H1 (cell line): ENCODE results near the gene PLIN1. TPM values are rescaled to one million over a fixed set of nuclear protein-coding genes. Genes with fewer than 3 reads are reported as not detected.

Source experiments
- CTCF ChIA-PET: fragments of 300-600 bp; sonication (Branson Sonifier 250); formaldehyde crosslinking; loops from one replicate; lab custom pipeline; 2021; ENCODE audit not compliant: partially characterized antibody; lab: Charles Lee
- POLR2A ChIA-PET: fragments of 300-600 bp; sonication (Branson Sonifier 250); formaldehyde crosslinking; loops from one replicate; lab custom pipeline; 2021; ENCODE audit warnings: inconsistent platforms; ENCODE audit not compliant: partially characterized antibody; lab: Charles Lee
- DNase-seq, 2 experiments: peaks; one replicate each; pipeline versions ENCODE4 v3.0.0 to v3.0.0-alpha.2; 2010 to 2022; ENCODE audit warnings: low spot score in 2 of 2, low read depth in 1 of 2, mixed read lengths in 1 of 2
- FAIRE-seq: peaks from 2 replicates; lab custom pipeline; 2011; peaks lifted over from hg19 to GRCh38; lab: Jason Lieb, UNC
- H2AFZ ChIP-seq: 2 replicates; pipeline ENCODE4 v1.8.1; 2012; ENCODE audit warnings: low read length, inconsistent platforms
- H2AK5ac ChIP-seq: 2 replicates; pipeline ENCODE4 v1.6.1; 2013; ENCODE audit warnings: low read depth, low read length
- H2BK120ac ChIP-seq: replicated peaks from 2 replicates; pipeline ENCODE3; 2013; ENCODE audit warnings: low read depth, low read length, inconsistent platforms
- H2BK12ac ChIP-seq: 2 replicates; pipeline ENCODE4 v1.6.1; 2013; ENCODE audit warnings: low read depth, low read length
- H2BK15ac ChIP-seq: 2 replicates; pipeline ENCODE4 v1.6.1; 2013; ENCODE audit warnings: low read length
- H2BK20ac ChIP-seq: 2 replicates; pipeline ENCODE4 v1.6.1; 2013; ENCODE audit warnings: low read length
- H2BK5ac ChIP-seq: 2 replicates; pipeline ENCODE4 v1.6.1; 2013; ENCODE audit warnings: low read depth, low read length
- H3K14ac ChIP-seq: 2 replicates; pipeline ENCODE4 v1.6.1; 2013; ENCODE audit warnings: inconsistent platforms; ENCODE audit not compliant: insufficient read length
- H3K18ac ChIP-seq: 2 replicates; pipeline ENCODE4 v1.6.1; 2013; ENCODE audit warnings: low read length; ENCODE audit errors: extremely low read depth
- H3K23ac ChIP-seq: 2 replicates; pipeline ENCODE4 v1.6.1; 2013; ENCODE audit warnings: inconsistent platforms; ENCODE audit not compliant: insufficient read length
- H3K23me2 ChIP-seq: 2 replicates; pipeline ENCODE4 v1.6.1; 2013; ENCODE audit warnings: low read depth, low read length
- H3K27ac ChIP-seq: 2 replicates; pipeline ENCODE4 v1.6.1; 2011; ENCODE audit warnings: low read depth, low read length, inconsistent platforms
- H3K27me3 ChIP-seq, 4 experiments: replicated peaks in 1 of 4; 1 replicate in 1 of 4; 2 replicates in 3 of 4; pipeline versions ENCODE4 v1.6.1 to v1.8.1; 2011 to 2013; ENCODE audit warnings: low read length in 3 of 4, mild to moderate bottlenecking in 3 of 4, inconsistent platforms in 2 of 4, mixed read lengths in 2 of 4, moderate library complexity in 1 of 4; ENCODE audit not compliant: control insufficient read depth in 3 of 4, insufficient read depth in 3 of 4; ENCODE audit errors: extremely low read depth in 1 of 4
- H3K36me3 ChIP-seq, 4 experiments: 2 replicates each; pipeline versions ENCODE4 v1.6.1 to v1.8.1; 2011 to 2013; ENCODE audit warnings: mild to moderate bottlenecking in 4 of 4, low read length in 3 of 4, moderate library complexity in 2 of 4, control low read depth in 1 of 4, inconsistent platforms in 1 of 4; ENCODE audit not compliant: insufficient read depth in 4 of 4, control insufficient read depth in 2 of 4
- H3K4ac ChIP-seq: replicated peaks from 2 replicates; pipeline ENCODE3; 2013; ENCODE audit warnings: low read length, low read depth, mixed read lengths, inconsistent platforms; ENCODE audit not compliant: insufficient read length
- H3K4me1 ChIP-seq, 4 experiments: replicated peaks in 1 of 4; 1 replicate in 1 of 4; 2 replicates in 3 of 4; pipeline versions ENCODE4 v1.6.1 to v1.8.1; 2011 to 2013; ENCODE audit warnings: low read length in 3 of 4, inconsistent platforms in 2 of 4, mixed read lengths in 1 of 4; ENCODE audit not compliant: insufficient read depth in 4 of 4, control insufficient read depth in 3 of 4
- H3K4me2 ChIP-seq, 2 experiments: 2 replicates each; pipeline versions ENCODE4 v1.6.1 to v1.8.1; 2011 to 2013; ENCODE audit warnings: low read depth in 2 of 2, low read length in 2 of 2, control low read depth in 1 of 2, inconsistent platforms in 1 of 2, mild to moderate bottlenecking in 1 of 2; ENCODE audit not compliant: insufficient read depth in 1 of 2
- H3K4me3 ChIP-seq, 4 experiments: fragments of 200-600, 300-600 bp in 1 of 4; sonication (generic), shearing (Covaris generic), sonication (Bioruptor Twin) in 1 of 4; 2 replicates each; pipeline versions ENCODE4 v1.5.1 to v1.8.1; 2011 to 2016; ENCODE audit warnings: low read length in 4 of 4, low read depth in 3 of 4, control low read depth in 2 of 4, inconsistent platforms in 2 of 4, mild to moderate bottlenecking in 2 of 4, mixed read lengths in 1 of 4, moderate library complexity in 1 of 4; ENCODE audit not compliant: insufficient read depth in 2 of 4; ENCODE audit errors: extremely low read depth in 1 of 4
- H3K56ac ChIP-seq: replicated peaks from 2 replicates; pipeline ENCODE3; 2013; ENCODE audit warnings: low read depth, mild to moderate bottlenecking, mixed read lengths, low read length, inconsistent platforms; ENCODE audit not compliant: insufficient read length
- H3K79me1 ChIP-seq: 2 replicates; pipeline ENCODE4 v1.6.1; 2013; ENCODE audit warnings: low read depth, low read length, control low read depth
- H3K79me2 ChIP-seq, 2 experiments: 2 replicates each; pipeline versions ENCODE4 v1.6.1 to v1.8.1; 2012 to 2013; ENCODE audit warnings: low read length in 2 of 2, mild to moderate bottlenecking in 2 of 2, inconsistent platforms in 1 of 2; ENCODE audit not compliant: insufficient read depth in 2 of 2, control insufficient read depth in 1 of 2
- H3K9ac ChIP-seq, 4 experiments: replicated peaks in 1 of 4; 1 replicate in 1 of 4; 2 replicates in 3 of 4; pipeline versions ENCODE4 v1.6.1 to v1.8.1; 2011 to 2013; ENCODE audit warnings: low read depth in 3 of 4, low read length in 3 of 4, control low read depth in 2 of 4, mild to moderate bottlenecking in 2 of 4, moderate library complexity in 2 of 4, inconsistent platforms in 1 of 4; ENCODE audit errors: extremely low read depth in 1 of 4
- H3K9me3 ChIP-seq, 2 experiments: 2 replicates each; pipeline versions ENCODE4 v1.6.1 to v1.8.1; 2012 to 2013; ENCODE audit warnings: mild to moderate bottlenecking in 2 of 2, moderate library complexity in 2 of 2, control low read depth in 1 of 2, inconsistent platforms in 1 of 2, low read depth in 1 of 2, low read length in 1 of 2, mixed read lengths in 1 of 2; ENCODE audit not compliant: insufficient read depth in 2 of 2
- H4K20me1 ChIP-seq, 2 experiments: replicated peaks in 1 of 2; 2 replicates each; pipeline versions ENCODE3 to v1.8.1; 2011 to 2013; ENCODE audit warnings: inconsistent platforms in 2 of 2, low read length in 2 of 2, mild to moderate bottlenecking in 1 of 2; ENCODE audit not compliant: insufficient read depth in 2 of 2, control insufficient read depth in 1 of 2
- H4K5ac ChIP-seq: 2 replicates; pipeline ENCODE4 v1.6.1; 2013; ENCODE audit warnings: low read length, low read depth, mixed read lengths, inconsistent platforms; ENCODE audit not compliant: insufficient read length
- H4K8ac ChIP-seq: 2 replicates; pipeline ENCODE4 v1.8.0; 2013; ENCODE audit warnings: mild to moderate bottlenecking, moderate library complexity, low read length, inconsistent platforms; ENCODE audit not compliant: insufficient read depth; ENCODE audit errors: extremely low read depth
- H4K91ac ChIP-seq: replicated peaks from 2 replicates; pipeline ENCODE3; 2013; ENCODE audit warnings: low read length, mixed read lengths, inconsistent platforms; ENCODE audit not compliant: insufficient read length
- CHD1 ChIP-seq: IDR thresholded peaks from 2 replicates; pipeline ENCODE4 v1.6.1; 2012; ENCODE audit warnings: low read depth, low read length, improper control_type of control experiment
- CREB1 ChIP-seq: IDR thresholded peaks from 2 replicates; pipeline ENCODE4 v1.6.1; 2012; ENCODE audit warnings: inconsistent platforms
- PHF8 ChIP-seq: fragments of 200-600 bp; sonication (generic); conservative IDR thresholded peaks from 2 replicates; pipeline ENCODE4 v1.7.1; 2012; ENCODE audit warnings: low read depth, mild to moderate bottlenecking, inconsistent platforms, low read length, moderate library complexity
- SIX5 ChIP-seq: IDR thresholded peaks from 2 replicates; pipeline ENCODE4 v1.6.1; 2011; ENCODE audit warnings: mild to moderate bottlenecking, low read depth, low read length
- SP2 ChIP-seq: IDR thresholded peaks from 2 replicates; pipeline ENCODE4 v1.6.1; 2012; ENCODE audit warnings: mild to moderate bottlenecking, low read length, inconsistent platforms
- WGBS, 2 experiments: shearing (Covaris generic) in 1 of 2; methylation state at CpG; one replicate each; pipeline versions ENCODE4 v1.1.6 to v1.1.7; 2013 to 2015; ENCODE audit warnings: low lambda C conversion rate in 2 of 2, mixed read lengths in 2 of 2, inconsistent platforms in 1 of 2, low coverage in 1 of 2, missing lambda C conversion rate in 1 of 2; ENCODE audit not compliant: insufficient replicate concordance in 2 of 2, insufficient coverage in 1 of 2, insufficient read length in 1 of 2; ENCODE audit errors: extremely low coverage in 1 of 2, missing lambda C conversion rate in 1 of 2; 5-methylcytosine and 5-hydroxymethylcytosine counted together
- polyA plus RNA-seq, 7 experiments: library from polyadenylated mRNA; depleted of rRNA in 3 of 7; stranded (reverse) in 5 of 7; unstranded in 2 of 7; fragments of >200 nt in 5 of 7; fragments of 200-250 nt in 2 of 7; gene quantifications; 1 replicate in 5 of 7; 2 replicates in 1 of 7; 4 replicates in 1 of 7; pipeline versions ENCODE4 v1.2.1 to v1.2.3, GENCODE V29; 2011 to 2013; ENCODE audit warnings: missing spikeins in 2 of 7, mixed read lengths in 2 of 7
- total RNA-seq: library from RNA; stranded (reverse); fragmentation: NEBNext Ultra II Directional; extraction: Animal tissue kit (Norgen Biotek cat#: 25700); gene quantifications from 2 replicates; pipeline ENCODE4 v1.2.1, GENCODE V29; 2021
- TF ChIP-seq, protein P1 (sequence below): IDR thresholded peaks from 2 replicates; pipeline ENCODE4 v1.6.1; 2012; ENCODE audit warnings: inconsistent platforms

PLIN1 gene
- total and polyA plus RNA-seq, 2 of the 8 experiments (the other 6 are each of a cell fraction or from before 2014, with no cell fraction given) = 0.33 TPM; not detected in 1

DNA sequence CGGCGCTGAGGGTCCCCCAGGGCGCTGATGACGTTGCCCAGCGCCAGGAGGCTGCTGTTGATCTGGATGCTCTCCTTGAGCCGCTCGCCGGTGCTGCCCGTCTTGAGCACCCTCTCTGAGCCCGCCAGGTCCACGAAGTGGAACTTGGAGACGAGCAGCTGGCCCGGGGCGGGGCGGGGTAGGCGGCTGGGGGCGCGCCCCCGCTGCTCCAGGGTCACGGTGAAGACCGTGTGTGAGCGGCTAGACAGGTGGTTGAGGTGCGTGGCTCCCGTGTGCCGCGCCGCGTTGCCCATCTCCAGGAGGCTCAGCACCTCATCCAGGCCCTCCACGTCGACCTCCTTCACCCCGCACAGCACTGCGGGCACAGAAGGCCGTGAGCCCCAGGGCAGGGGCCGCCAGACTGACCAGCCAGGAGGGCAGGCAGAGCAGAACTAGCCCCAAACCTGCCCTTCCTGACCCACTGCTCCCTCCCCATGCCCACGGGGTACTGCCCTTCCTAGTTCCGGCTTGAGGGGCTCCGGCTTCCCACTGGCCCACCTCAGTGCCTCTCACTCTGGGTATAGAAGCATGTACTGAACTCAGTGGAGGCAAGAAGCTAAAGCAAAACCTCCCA, 30.0 kb downstream of the PLIN1 start:
- peak in 1 of 2 experiments; percentile 40 for DNase-seq
- Histone ChIP-seq H3K23me2 (no peaks in the 10 kb centered on the region), H3K9me3 (no peaks in the 10 kb centered on the region), H4K5ac (no peak overlapping the region), H2BK15ac (no peak overlapping the region), H2AK5ac (no peak overlapping the region), H3K4me2 (no peak overlapping the region), H3K4ac (no peak overlapping the region), H4K91ac (no peak overlapping the region), H3K4me1 (no peaks in the 10 kb centered on the region), H3K56ac (no peak overlapping the region), H2BK12ac (no peak overlapping the region), H2BK5ac (no peak overlapping the region), H2BK120ac (no peak overlapping the region), H3K79me1 (peaks cover 8% of the 10 kb centered on the region; the same call in 1 of the 2 replicates), H3K18ac (no peak overlapping the region), H3K27me3 (no peaks in the 10 kb centered on the region), H3K36me3 (peaks cover 0 to 17% (median 9%) of the 10 kb centered on the region in 4 experiments; a peak in 4 of 8 replicates), H2BK20ac (no peak overlapping the region), H3K23ac (no peak overlapping the region), H4K8ac (peak overlapping the region; percentile 85; the same call in 1 of the 2 replicates), H3K27ac (no peak overlapping the region), H3K14ac (no peak overlapping the region), H4K20me1 (peaks cover 0 to 7% of the 10 kb centered on the region in 2 experiments), H3K79me2 (peaks cover 0 to 8% of the 10 kb centered on the region in 2 experiments; a peak in 2 of 4 replicates), H3K9ac (no peak overlapping the region), H2AFZ (no peak overlapping the region), H3K4me3 (no peak overlapping the region)
- POLR2A ChIA-PET = no interaction called here
- FAIRE-seq = no peak
- no peak for TF ChIP-seq CHD1
- TF ChIP-seq SP2 = no peak
- no peak for TF ChIP-seq SIX5
- TF ChIP-seq, protein P1, sequence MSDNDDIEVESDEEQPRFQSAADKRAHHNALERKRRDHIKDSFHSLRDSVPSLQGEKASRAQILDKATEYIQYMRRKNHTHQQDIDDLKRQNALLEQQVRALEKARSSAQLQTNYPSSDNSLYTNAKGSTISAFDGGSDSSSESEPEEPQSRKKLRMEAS = no peak
- no peak for TF ChIP-seq CREB1
- no peak for TF ChIP-seq PHF8
- CTCF ChIA-PET = interaction anchor here (1.0 to 5.1 kb wide), 4 partner anchors 12 to 226 kb away, joined by 3 to 43 read pairs (median 3); no protein-coding TSS in a partner anchor
- 87% methylated on average over 26 of the region's 37 CpGs; no CpG with 5 or more reads in 1 of the 2 experiments for WGBS, 2 experiments
